Muscle of leg (tissue), 11 donors: ENCODE measurements around the gene TMPRSS9. TPM values are rescaled to one million over a fixed set of nuclear protein-coding genes. Genes with fewer than 3 reads are reported as not detected.
"Not testable (repeated sequence)": the region's sequence is repeated elsewhere in the genome, so short reads cannot be mapped to it uniquely, and the experiment has no call there.

ENCODE experiments used
- DNase-seq: peaks from one replicate; pipeline ENCODE4 v3.0.0; 2013
- H3K27ac ChIP-seq: one replicate; pipeline ENCODE4 v1.5.1; 2013; ENCODE audit warnings: mild to moderate bottlenecking, low read length, control low read depth
- H3K27me3 ChIP-seq: one replicate; pipeline ENCODE4 v1.6.1; 2013; ENCODE audit warnings: low read length; ENCODE audit not compliant: control insufficient read depth, insufficient read depth
- H3K36me3 ChIP-seq: one replicate; pipeline ENCODE4 v1.6.1; 2013; ENCODE audit warnings: low read length; ENCODE audit not compliant: control insufficient read depth, insufficient read depth
- H3K4me1 ChIP-seq: one replicate; pipeline ENCODE4 v1.6.1; 2013; ENCODE audit warnings: low read length; ENCODE audit not compliant: control insufficient read depth, insufficient read depth
- H3K4me3 ChIP-seq: one replicate; pipeline ENCODE4 v1.5.1; 2013; ENCODE audit warnings: low read length, control low read depth
- H3K9me3 ChIP-seq: replicated peaks from 2 replicates; pipeline ENCODE4 v1.6.1; 2013; ENCODE audit warnings: low read depth, low read length; ENCODE audit not compliant: control insufficient read depth
- WGBS: methylation state at CpG from one replicate; pipeline ENCODE4 v1.1.5; 2013; ENCODE audit warnings: missing lambda C conversion rate; ENCODE audit not compliant: insufficient coverage; 5-methylcytosine and 5-hydroxymethylcytosine counted together
- polyA plus RNA-seq, 8 donors: library from polyadenylated mRNA; unstranded; fragments of 120-200 nt; gene quantifications; one replicate each; pipeline versions ENCODE4 v1.2.1 to v1.2.3, GENCODE V29; 2013; ENCODE audit warnings: inconsistent platforms in 1 of 8, low replicate concordance in 1 of 8; ENCODE audit not compliant: insufficient read length in 8 of 8, insufficient read depth in 1 of 8
- total RNA-seq: library from RNA; stranded (reverse); fragments of 120-200 nt; gene quantifications from one replicate; pipeline ENCODE4 v1.2.4, GENCODE V29; 2013

The TMPRSS9 gene
- total and polyA plus RNA-seq, 9 donors, result 0.11 to 1.3 (median 0.33) TPM

GRCh38 chr19:2411709-2412108 is 51.6 kb downstream of the TMPRSS9 start:
- 76% methylated on average over 5 of the region's 8 CpGs for WGBS

GRCh38 chr19:2412449-2412848 is 52.4 kb downstream of the TMPRSS9 start:
- H3K27me3 ChIP-seq, result peaks cover 3% of the 10 kb centered on the region
- no peaks in the 10 kb centered on the region for H3K4me1 ChIP-seq
- no peaks in the 10 kb centered on the region for H3K36me3 ChIP-seq
- no peak overlapping the region for H3K4me3 ChIP-seq
- H3K27ac ChIP-seq, result no peak overlapping the region
- H3K9me3 ChIP-seq, result peaks cover 10% of the 10 kb centered on the region
- DNase-seq, result no peak
- 100% methylated on average over 1 of the region's 2 CpGs for WGBS

More at GRCh38 chr19:2411709-2412108, 51.6 kb downstream of the TMPRSS9 start:
- peaks cover 3% of the 10 kb centered on the region for H3K27me3 ChIP-seq
- H3K27ac ChIP-seq, result no peak overlapping the region
- DNase-seq, result no peak
- H3K4me1 ChIP-seq, result no peaks in the 10 kb centered on the region
- no peak overlapping the region for H3K4me3 ChIP-seq
- H3K36me3 ChIP-seq, result no peaks in the 10 kb centered on the region
- peaks cover 10% of the 10 kb centered on the region for H3K9me3 ChIP-seq

- H3K27me3 ChIP-seq, result peaks cover 3% of the 10 kb centered on the region
- H3K27ac ChIP-seq, result no peak overlapping the region
- no peaks in the 10 kb centered on the region for H3K4me1 ChIP-seq
- whole genome bisulfite sequencing, result 90% methylated on average over 6 of the region's 7 CpGs
- no peak overlapping the region for H3K4me3 ChIP-seq
- DNase-seq, result no peak
- H3K9me3 ChIP-seq, result peaks cover 10% of the 10 kb centered on the region
- no peaks in the 10 kb centered on the region for H3K36me3 ChIP-seq
Measured at GRCh38 chr19:2413159-2413558, 53.1 kb downstream of the TMPRSS9 start.

- no peak overlapping the region for H3K4me3 ChIP-seq
- no peak overlapping the region for H3K27ac ChIP-seq
- no peaks in the 10 kb centered on the region for H3K36me3 ChIP-seq
- peaks cover 3% of the 10 kb centered on the region for H3K27me3 ChIP-seq
- DNase-seq, result no peak
- H3K9me3 ChIP-seq, result peaks cover 10% of the 10 kb centered on the region
- no peaks in the 10 kb centered on the region for H3K4me1 ChIP-seq
- 89% methylated on average over 15 of the region's 16 CpGs for WGBS
Measured at GRCh38 chr19:2413629-2414028, 53.6 kb downstream of the TMPRSS9 start.

- H3K4me3 ChIP-seq, result no peak overlapping the region
- no peaks in the 10 kb centered on the region for H3K4me1 ChIP-seq
- DNase-seq, result no peak
- no peak overlapping the region for H3K27ac ChIP-seq
- H3K9me3 ChIP-seq, result peaks cover 2% of the 10 kb centered on the region
- H3K36me3 ChIP-seq, result no peaks in the 10 kb centered on the region
- 68% methylated on average over 25 of the region's 29 CpGs for WGBS
- no peaks in the 10 kb centered on the region for H3K27me3 ChIP-seq
Measured at GRCh38 chr19:2415281-2415972, 55.4 kb downstream of the TMPRSS9 start.

- 60% methylated on average over 6 of the region's 6 CpGs for WGBS
- H3K4me3 ChIP-seq, result no peak overlapping the region
- H3K36me3 ChIP-seq, result no peaks in the 10 kb centered on the region
- DNase-seq, result no peak
- peaks cover 2% of the 10 kb centered on the region for H3K9me3 ChIP-seq
- H3K27me3 ChIP-seq, result no peaks in the 10 kb centered on the region
- H3K4me1 ChIP-seq, result no peaks in the 10 kb centered on the region
- no peak overlapping the region for H3K27ac ChIP-seq
Measured at GRCh38 chr19:2415973-2416319, 55.9 kb downstream of the TMPRSS9 start.

GRCh38 chr19:2416321-2417097 is 56.4 kb downstream of the TMPRSS9 start:
- Histone ChIP-seq H3K27ac (no peak overlapping the region), H3K36me3 (no peaks in the 10 kb centered on the region), H3K4me1 (no peaks in the 10 kb centered on the region), H3K4me3 (no peak overlapping the region), H3K27me3 (no peaks in the 10 kb centered on the region), H3K9me3 (peaks cover 2% of the 10 kb centered on the region)
- no peak for DNase-seq
- 87% methylated on average over 13 of the region's 19 CpGs for WGBS

- not testable (repeated sequence) for H3K27ac ChIP-seq, H3K36me3 ChIP-seq, DNase-seq, H3K4me1 ChIP-seq, H3K9me3 ChIP-seq, H3K4me3 ChIP-seq, H3K27me3 ChIP-seq
- 89% methylated on average over 3 of the region's 8 CpGs for WGBS
Measured at GRCh38 chr19:2417436-2417835, 57.4 kb downstream of the TMPRSS9 start.

GRCh38 chr19:2417881-2418406 is 57.9 kb downstream of the TMPRSS9 start:
- DNase-seq, result no peak
- Histone ChIP-seq H3K27ac (no peak overlapping the region), H3K4me1 (peaks cover 12% of the 10 kb centered on the region), H3K9me3 (no peaks in the 10 kb centered on the region), H3K36me3 (no peaks in the 10 kb centered on the region), H3K27me3 (no peaks in the 10 kb centered on the region), H3K4me3 (no peak overlapping the region)
- WGBS, result 66% methylated on average over 9 of the region's 13 CpGs

- WGBS, result 98% methylated on average over 7 of the region's 7 CpGs
- Histone ChIP-seq H3K4me1 (peaks cover 28% of the 10 kb centered on the region), H3K9me3 (no peaks in the 10 kb centered on the region), H3K27me3 (no peaks in the 10 kb centered on the region), H3K27ac (no peak overlapping the region), H3K4me3 (no peak overlapping the region), H3K36me3 (peaks cover 2% of the 10 kb centered on the region)
- no peak for DNase-seq
Measured at GRCh38 chr19:2419754-2420153, 59.7 kb downstream of the TMPRSS9 start.
